Stimulated activated CD4-positive, alpha-beta T cell treated with anti-CD3 and anti-CD28 coated beads, Interleukin-1b, Interleukin-23, amount 100 ng/mL, for 1 hour (primary cell): ENCODE measurements around the gene AFF1.

Experiments used
- DNase-seq, 2 donors: peaks; one replicate each; pipeline ENCODE4 v3.0.0-alpha.2; 2020; ENCODE audit warnings: low read depth in 2 of 2

Gene AFF1

GRCh38 chr4:86955888-86956451, 21.2 kb downstream of the AFF1 start:
- no peak for DNase-seq

- no peak for DNase-seq
Observed at GRCh38 chr4:86957215-86957614, 22.4 kb downstream of the AFF1 start.

DNA sequence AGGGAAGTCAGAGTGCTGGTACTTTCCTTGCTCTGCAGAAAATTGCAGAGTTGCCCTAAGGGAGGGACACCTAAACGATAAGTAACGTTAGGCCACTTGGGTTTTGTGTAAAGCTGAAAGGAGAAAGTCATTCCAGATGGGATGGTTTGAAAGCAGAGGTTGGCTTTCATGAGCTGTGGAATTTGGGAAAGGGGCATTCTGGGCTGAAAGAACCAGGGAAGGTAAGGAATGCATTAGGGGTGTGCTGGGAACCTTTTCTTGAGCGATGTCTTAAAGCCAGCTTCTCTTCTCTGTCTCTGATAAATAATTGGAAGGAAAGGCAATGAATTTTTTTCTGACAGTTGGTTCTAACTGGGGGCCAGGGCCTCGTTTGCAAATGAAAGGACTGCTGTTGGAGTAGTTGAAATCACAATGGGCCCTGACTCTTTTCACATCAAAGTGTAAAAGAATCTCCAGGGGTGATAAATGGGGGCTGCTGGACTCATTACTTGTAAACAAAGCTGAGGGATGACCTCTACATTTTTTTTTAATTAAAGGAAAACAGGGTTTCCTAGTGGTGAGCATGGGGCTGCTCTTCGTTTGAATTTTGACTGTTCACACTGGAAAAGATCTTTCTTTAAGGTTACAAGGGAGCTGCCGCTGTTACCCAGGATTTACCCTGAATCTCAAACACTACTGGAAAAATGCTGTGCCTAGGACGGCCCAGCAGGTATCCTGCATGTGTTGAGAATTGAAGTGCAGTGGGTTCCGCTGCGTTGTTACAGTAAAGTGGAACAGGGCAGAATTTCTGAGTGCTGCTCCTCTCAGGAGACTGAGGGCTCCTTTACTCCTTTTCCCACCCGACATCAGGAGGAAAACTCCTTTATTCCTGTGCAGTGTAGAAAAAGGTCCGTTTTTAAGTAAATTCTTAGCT, 25.0 kb downstream of the AFF1 start:
- no peak for DNase-seq

GRCh38 chr4:86960557-86960961, 25.7 kb downstream of the AFF1 start:
- DNase-seq = no peak

DNA sequence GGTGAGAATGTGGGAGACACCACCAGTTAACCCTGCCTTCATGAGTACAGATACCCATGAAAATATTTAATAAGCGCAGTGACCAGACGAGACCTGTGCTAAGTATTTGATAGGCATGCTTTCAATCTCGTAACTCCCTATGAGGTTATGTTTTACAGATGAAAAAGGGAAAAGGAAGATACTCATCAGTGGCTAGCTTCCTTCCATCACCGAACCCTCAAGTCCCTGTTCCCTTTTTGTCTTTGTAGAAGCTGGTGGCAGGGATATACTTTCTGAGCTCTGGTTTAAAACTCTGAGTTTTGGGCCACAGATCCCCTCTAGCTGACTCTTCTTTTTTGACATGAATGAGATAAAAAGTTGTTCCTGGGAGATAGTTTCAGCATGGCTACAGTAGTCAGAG, 26.3 kb downstream of the AFF1 start:
- DNase-seq = no peak

GRCh38 chr4:86961605-86962295, 26.9 kb downstream of the AFF1 start:
- DNase-seq = no peak

- DNase-seq = no peak
Observed at GRCh38 chr4:86963697-86964096, 28.9 kb downstream of the AFF1 start.

GRCh38 chr4:86965019-86965976, 30.5 kb downstream of the AFF1 start:
- no peak for DNase-seq

DNA sequence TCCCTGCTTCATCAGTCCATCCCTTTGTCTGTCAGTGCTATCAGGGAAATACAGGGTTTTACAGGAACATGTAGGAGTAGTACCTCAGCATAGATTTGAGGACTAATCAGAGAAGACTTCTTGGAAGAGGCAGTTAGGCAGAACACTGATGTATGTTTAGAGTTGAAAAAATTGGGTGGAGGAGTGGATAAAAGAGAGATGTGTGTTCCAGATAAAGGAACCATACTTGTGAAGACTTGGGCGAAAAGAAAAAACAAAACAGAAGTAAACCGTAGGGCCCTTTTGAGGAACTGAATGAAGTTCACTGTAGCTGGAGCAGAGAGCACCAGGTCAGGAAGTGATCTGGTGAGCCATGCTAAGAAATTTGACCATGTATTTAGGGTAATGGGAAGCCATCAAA, 32.3 kb downstream of the AFF1 start:
- DNase-seq = no peak

GRCh38 chr4:86967798-86968197, 33.0 kb downstream of the AFF1 start:
- no peak for DNase-seq

- no peak for DNase-seq
Observed at GRCh38 chr4:86968547-86968946, 33.7 kb downstream of the AFF1 start.

DNA sequence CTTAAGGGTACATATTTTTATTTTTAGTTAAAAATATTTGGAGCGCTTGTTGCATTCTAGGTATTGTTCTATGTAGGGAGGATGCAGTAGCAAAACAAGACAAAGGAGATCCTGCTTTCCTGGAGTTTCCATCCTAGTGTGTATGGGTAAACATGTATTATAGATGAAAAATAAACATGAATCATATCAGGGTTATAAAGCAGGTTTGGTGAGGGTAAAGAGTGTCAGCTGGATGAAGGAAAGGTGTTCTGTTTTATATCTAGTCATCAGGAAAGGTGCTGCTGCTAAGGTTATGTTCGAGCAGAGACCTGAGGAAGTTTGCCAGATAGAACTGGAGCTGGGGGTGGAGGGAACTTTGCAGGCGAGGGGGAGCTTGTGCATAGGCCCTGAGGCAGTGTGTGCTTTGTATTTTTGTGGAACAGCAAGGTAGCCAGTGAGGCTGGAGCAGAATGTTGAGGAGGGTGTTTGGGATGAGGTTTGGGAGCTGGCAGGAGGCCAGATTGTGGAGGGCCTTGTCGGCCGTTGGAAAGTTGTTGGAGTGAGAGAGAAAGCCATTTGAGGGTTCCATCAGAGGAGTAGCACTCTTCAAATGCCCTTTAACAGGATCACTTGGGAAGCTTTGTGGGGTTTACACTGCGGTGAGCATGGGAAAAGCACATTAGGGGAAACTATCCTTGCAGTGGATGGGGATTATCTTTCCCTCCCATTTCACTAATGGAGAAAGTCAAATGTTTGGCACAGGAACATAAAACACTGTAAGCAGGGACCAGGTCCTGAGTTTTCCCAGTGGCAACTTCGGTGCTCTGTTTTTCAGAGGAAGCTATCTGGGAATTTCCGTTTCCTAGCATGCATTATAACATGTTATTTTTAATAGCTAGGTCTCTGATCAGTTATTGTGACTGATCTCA, 35.9 kb downstream of the AFF1 start:
- no peak for DNase-seq

GRCh38 chr4:86971355-86971683, 36.5 kb downstream of the AFF1 start:
- DNase-seq = no peak

DNA sequence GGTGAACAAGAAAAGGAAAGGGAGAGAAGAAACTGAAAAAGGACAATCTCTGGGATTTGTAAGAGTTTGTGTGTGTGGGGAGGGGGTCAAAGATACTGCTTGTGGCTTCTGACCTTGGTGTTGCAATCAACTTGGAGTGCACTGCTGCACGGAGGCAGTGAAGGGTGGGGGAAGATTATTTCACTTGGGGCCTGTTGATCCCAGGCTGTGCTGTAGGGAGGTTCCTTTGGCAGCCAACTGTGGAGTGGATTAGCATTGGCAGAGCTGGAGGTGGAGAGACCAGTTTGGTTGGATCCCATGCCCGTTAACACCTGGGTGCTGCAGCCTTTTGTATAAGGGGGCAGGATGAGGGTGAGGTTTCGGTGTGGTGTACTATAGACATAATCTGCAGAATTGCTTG, 38.2 kb downstream of the AFF1 start:
- DNase-seq = no peak

DNA sequence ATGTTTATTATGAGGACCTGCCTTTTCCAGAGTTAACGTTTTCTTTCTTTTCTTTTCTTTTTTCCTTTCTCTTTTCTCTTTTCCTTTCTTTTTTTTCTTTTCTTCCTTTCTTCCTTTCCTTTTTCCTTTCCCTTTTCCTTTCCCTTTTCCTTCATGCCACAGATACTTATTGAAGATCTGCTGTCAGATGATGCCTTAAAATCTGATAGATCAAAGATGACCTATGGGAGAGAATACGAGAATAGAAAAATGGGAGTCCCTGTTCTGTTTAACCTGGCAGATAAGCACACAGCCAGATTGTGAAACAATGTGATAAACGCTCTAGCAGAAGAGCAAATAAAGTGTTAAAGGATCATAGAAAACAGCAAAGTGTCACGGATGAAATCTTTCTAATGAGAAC, 38.9 kb downstream of the AFF1 start:
- DNase-seq = no peak

GRCh38 chr4:86974551-86974994, 39.8 kb downstream of the AFF1 start:
- DNase-seq = no peak

DNA sequence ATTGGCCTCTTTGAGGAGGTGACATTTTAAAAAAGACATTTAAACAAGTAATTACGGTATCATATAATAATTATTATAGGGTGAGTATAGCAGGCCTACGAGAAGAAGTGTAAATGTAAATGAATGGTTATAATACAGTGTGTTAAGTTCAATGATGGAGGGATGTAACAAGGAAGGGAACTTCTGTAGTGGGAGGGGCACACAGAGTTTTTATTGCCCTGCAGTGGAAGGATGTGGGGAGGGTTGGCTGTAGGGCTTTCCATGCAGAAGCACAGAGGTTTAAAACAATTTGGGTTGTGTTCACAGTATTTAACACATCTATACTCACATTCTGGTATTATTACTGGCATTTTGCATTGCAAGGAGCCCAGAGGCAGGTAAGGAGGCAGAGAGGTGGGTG, 41.1 kb downstream of the AFF1 start:
- no peak for DNase-seq

DNA sequence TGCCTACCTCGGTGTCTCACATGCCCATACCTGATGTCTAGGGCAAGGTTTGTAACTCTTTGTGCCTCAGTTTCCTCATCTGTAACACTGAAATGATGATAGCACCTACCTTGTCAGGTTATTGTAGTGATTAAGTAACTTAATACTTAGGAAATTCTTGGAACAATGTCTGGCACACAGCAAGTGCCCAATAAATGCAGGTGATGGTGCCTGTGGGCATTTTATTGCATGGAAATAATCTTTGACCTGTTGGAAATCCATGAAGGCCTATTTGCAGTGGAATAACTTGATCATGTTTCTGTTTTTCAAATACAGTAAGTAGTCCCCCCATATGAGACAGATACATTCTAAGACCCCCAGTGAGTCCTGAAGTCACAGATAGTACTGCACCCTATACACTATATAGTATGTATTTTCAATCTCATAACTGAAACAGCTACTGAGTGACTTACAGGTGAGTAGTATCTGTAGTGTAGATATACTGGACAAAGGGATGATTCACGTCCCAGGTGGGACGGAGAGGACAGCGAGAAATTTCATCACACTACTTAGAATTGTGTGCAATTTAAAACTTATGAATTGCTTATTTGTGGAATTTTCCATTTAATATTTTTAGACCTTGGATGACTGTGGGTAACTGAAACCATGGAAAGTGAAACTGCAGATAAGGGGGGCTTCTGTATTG, 42.1 kb downstream of the AFF1 start:
- DNase-seq = no peak

DNA sequence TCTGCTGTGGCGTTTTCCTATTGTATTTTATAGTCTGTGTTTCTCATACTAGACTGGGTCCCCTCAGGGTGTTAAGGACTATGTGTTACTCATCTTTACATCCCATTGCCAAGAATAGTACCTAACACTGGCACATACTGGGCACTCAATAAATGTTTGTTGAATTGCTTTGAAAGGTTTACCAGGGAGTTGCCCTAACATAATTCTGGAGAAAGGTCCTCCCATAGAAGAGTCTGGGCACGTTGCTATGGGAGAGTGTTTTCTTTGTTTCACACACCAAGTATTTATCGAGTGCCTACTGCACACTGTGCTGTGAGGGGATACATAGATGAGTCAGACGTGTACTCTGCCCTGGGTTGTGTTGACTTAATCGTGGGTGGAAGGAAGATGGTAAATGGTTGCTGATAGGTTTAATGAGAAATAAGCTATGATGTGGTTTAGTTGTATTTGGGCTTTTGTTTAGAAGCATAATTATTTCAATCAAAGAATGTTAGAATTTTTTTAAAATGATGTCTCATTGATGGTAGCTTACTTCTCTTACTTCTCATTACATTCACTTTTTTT, 42.9 kb downstream of the AFF1 start:
- DNase-seq = no peak

- no peak for DNase-seq
Observed at GRCh38 chr4:86978709-86979108, 43.9 kb downstream of the AFF1 start.
